Activated CD8-positive, alpha-beta memory T cell treated with anti-CD3 and anti-CD28 coated beads for 36 hours (primary cell): Measurements from ENCODE around the gene NDUFA7. TPM values are rescaled to one million over a fixed set of nuclear protein-coding genes. Genes with fewer than 3 reads are reported as not detected.
"Not testable (repeated sequence)": the region's sequence is repeated elsewhere in the genome, so short reads cannot be mapped to it uniquely, and the experiment has no call there.

Experiments used
- CTCF ChIA-PET: fragments of 350-600 bp; sonication (Branson Sonifier 250); formaldehyde crosslinking; loops from one replicate; lab custom pipeline; 2021; ENCODE audit warnings: antibody characterized with exemption; lab: Charles Lee
- POLR2A ChIA-PET: fragments of 350-600 bp; sonication (Branson Sonifier 250); formaldehyde crosslinking; loops from one replicate; lab custom pipeline; 2021; ENCODE audit warnings: antibody characterized with exemption; lab: Charles Lee
- total RNA-seq, 2 experiments: library from RNA; stranded (reverse); gene quantifications; one replicate each; pipeline ENCODE4 v1.2.3, GENCODE V29; 2021

NDUFA7 gene
- total RNA-seq, 2 experiments from 2014 or later: 81.3 to 83.6 TPM

DNA sequence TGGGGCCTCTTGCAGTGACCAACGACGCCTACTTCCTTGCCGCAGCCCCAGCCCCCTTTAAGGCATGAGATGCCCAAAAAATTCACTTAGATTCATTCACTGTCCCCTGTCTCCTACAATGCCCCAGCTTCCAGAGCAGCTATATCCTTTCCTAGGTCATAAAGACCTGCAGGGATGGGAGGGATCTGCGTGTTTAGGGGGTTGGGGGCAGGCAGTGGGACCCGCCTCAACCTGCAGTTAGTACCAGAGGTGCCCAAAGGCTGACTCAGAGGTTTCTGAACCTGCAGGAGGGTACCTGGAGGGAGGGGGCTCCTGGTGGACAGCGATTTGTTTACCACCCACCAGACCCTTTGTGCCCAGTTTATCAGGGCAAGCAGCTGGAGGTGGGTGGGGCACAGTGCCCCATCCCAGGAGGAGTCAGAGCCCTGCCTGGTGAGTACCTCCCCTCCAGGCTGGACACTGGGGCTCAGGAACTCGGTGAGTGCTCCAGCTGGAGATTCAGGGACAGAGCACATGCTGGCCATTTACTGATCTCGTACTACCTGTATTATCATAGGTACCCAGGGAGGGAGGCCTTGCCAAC lies 10.2 kb upstream of the NDUFA7 start:
- POLR2A ChIA-PET: no interaction called here
- CTCF ChIA-PET: interaction anchor here (0.8 kb wide), 1 partner anchor 9 kb away, joined by 4 read pairs; no protein-coding TSS in a partner anchor

DNA sequence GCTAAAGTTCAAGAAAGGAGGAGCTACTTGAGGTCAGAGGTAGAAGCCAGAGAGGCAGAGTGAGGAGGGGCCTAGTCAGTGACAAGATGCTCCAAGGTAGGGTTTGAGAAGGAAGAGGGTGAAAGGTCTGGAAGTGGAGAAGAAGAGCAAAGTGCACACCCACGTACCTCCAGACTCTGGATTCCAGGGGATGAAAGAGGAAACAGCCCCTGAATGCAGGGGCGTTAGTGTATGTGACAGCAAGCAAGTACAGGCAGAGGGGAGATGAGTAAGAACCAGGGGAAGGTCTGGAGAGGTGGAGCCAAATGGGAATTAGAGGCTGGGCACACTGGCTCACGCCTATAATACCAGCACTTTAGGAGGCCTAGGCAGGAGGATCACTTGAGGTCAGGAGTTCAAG lies 8.8 kb upstream of the NDUFA7 start:
- CTCF ChIA-PET: no interaction called here
- POLR2A ChIA-PET: no interaction called here

DNA sequence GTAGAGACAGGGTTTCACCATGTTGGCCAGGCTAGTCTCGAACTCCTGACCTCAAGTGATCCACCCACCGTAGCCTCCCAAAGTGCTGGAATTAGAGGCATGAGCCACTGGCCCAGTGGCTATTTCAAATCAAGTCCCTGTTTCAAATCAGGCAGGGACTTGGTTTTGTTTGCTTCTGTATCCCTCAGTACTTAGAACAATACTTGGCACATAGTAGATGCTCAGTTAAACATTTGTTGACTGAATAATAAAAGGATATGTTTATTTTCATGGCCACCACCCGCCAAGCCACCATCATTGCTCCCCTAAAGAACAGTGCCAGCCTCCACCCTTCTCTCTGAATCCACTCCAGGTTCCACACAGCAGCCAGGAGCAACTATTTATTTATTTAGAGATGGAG lies 4.3 kb upstream of the NDUFA7 start:
- ChIA-PET POLR2A (no interaction called here), CTCF (no interaction called here)

DNA sequence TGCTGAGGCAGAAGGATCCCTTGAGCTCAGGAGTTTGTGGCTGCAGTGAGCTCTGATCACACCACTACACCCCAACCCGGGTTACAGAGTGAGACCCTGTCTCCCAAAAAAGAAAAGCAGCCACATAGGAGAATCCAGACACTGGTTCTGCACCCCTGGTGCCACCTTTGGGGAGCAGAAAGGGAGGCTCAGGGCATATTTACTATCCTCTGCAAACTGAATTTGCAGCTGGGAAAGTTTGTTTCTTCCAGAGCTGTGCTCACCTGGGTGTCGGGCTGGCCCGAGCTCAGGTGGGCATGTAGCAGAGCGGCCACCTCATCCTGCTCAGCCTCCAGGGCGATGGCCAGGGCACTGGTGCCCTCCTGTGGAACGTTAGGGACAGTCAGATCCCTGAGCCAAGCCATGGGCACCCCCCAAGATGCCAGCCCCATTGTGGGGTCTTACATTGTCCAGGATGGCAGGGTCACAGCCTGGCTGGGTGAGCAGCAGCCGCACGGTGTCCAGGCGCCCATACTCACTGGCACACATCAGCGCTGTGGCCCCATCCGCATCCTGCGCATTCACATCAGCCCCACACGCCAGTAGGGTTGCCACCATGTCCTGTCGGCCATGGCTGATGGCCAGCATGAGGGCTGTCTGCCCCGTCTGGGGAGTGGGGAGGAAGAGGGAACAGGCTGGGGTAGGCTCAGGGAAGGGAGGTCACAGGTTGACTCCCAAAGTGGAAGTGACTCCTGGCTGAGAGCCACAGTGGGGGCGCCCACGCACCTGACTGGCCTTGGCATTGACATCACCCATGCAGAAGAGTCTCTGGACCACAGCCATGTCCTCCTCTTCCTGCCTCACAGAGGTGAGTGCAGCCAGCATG lies 3.2 kb upstream of the NDUFA7 start:
- ChIA-PET CTCF (interaction anchor here (1.2 kb wide), 1 partner anchor 55 kb away, joined by 3 read pairs; no protein-coding TSS in a partner anchor), POLR2A (interaction anchor here (1.3 kb wide), 1 partner anchor 12 kb away, joined by 3 read pairs; no protein-coding TSS in a partner anchor)

DNA sequence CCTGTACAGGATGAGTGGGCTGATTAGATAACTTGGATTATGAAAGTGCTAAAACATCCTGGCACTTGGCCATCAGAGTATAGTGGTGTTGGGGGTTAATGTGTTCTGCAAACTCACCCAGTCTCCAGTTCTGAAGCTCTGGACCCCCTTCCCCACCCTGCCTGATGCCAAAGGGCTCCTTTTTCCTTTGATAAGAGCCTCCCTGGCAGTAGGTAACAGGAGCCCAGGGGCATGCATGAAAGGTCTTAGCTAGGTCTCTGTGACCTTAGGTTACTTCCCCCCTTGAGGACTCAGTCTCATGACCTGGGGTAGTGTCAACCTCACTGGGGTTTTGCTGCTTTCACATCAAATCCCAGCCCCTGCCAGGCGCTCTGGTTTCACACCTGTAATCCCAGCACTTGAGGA lies 2.6 kb upstream of the NDUFA7 start:
- ChIA-PET CTCF (interaction anchor here (1.1 to 1.4 kb wide), 3 partner anchors 12 to 182 kb away, joined by 3 read pairs; no protein-coding TSS in a partner anchor), POLR2A (interaction anchor here (1.2 to 1.3 kb wide), 2 partner anchors 13 to 17 kb away, joined by 3 to 6 read pairs; no protein-coding TSS in a partner anchor)

DNA sequence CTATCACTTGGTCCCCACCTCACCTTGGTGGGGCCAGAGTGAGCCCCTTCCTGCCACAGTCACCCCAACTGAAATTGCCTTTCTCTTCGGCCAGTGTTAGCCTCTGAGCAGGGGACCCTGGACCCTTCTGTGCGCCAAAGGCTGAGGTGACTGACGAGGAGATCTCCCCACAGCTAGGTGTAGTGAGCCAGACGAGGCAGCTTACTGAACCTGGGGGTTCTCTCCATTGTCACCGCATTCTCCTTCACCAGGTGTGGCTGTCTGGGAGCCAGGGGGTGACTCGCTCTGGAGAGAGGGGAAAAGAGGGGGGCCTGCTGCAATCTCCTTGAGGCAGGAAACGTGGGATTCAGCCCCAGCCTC lies 1.4 kb upstream of the NDUFA7 start:
- ChIA-PET CTCF (interaction anchor here (1.2 to 1.4 kb wide), 2 partner anchors 183 to 378 kb away, joined by 3 to 4 read pairs; no protein-coding TSS in a partner anchor), POLR2A (interaction anchor here (0.7 to 1.2 kb wide), 2 partner anchors 15 to 277 kb away, joined by 3 to 6 read pairs; no protein-coding TSS in a partner anchor)

DNA sequence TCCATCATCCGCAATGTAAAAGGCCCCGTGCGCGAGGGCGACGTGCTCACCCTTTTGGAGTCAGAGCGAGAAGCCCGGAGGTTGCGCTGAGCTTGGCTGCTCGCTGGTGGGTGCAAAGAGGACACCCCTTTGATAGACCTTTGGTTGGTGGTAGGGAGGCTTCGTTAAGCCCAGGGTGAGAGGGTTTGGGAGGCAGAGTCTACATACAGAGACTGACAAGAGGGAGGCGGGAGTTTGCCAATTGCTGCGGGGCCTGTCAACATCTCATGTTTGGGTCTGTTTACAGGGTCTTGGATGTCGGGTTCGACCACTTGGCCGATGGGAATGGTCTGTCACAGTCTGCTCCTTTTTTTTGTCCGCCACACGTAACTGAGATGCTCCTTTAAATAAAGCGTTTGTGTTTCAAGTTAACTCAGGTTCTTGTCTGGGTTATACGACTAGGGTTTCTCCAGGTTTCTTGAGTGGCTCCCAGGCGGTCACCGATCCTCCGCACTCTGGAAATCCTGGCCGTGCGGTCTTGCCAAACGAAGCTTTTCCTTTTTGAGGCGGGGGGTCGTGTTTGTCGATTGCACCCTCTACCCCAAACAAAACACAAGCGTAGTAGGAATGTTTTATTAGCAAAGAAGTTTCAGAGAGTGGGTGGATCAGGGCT lies 937 bp upstream of the NDUFA7 start:
- CTCF ChIA-PET: interaction anchor here (1.1 to 1.2 kb wide), 2 partner anchors 20 to 378 kb away, joined by 3 to 4 read pairs; no protein-coding TSS in a partner anchor

DNA sequence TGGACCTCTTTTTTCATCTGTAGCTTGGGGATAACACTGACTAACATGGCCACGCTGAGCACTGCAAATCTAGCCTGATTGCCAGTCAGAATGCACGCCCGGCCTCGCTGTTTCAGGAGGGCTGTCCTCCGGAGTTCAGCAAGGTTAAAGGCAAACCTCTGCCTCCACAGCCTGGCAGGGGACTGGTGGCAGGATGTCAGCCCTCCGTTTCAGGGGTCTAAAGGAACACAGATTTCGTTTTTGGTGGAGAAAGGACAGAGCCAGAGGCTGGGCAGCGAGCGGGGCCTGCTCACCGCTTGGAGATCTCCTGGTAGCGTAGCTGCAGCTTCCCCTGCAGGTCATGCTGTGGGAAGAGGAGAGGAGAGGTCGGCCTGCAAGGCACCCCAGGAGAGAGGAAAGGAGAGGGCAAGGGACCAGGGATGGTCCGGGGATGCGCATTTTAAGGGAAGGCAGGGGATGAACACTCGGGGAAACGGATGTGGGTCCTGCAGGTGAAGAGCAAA lies 560 bp downstream of the NDUFA7 start:
- CTCF ChIA-PET: interaction anchor here (1.0 kb wide), 2 partner anchors 14 kb away, joined by 3 to 5 read pairs; no protein-coding TSS in a partner anchor
- POLR2A ChIA-PET: interaction anchor here (0.6 to 2.0 kb wide), 6 partner anchors 9 to 54 kb away, joined by 3 to 7 read pairs (median 3); partner anchors contain the start of gene CD320

More for the DNA sequence above, 937 bp upstream of the NDUFA7 start:
- POLR2A ChIA-PET: interaction anchor here (0.6 to 2.0 kb wide), 3 partner anchors 12 to 29 kb away, joined by 3 to 7 read pairs (median 5); partner anchors contain the start of gene CD320

DNA sequence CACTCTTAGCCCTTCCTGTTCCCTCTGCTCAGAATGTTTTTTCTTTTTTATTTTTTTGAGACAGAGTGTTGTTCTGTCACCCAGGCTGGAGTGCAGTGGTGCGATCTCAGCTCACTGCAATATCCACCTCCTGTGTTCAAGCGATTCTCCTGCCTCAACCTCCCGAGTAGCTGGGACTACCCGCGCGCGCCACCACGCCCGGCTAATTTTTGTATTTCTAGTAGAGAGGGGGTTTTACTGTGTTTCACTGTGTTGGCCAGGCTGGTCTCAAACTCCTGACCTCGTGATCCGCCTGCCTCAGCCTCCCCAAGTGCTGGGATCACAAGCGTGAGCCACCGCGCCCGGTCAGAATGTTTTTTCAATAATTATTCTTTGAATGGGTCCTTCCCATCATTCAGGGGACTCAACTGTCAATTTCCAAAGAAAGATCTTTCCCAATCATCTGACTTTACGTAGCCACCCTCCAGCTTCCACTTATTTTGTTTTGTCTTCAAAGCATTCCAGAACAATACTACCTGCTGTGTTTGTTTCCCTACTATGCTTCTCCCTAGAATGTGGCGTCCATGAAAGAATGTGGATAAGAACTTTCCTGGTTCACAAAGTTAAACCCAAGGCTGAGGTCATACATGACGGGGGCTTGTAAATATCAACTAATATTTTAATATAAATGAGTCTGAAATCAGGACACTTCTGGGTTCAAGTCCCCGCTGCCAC lies 1.2 kb downstream of the NDUFA7 start:
- ChIA-PET POLR2A (interaction anchor here (0.5 to 0.9 kb wide), 3 partner anchors 8 to 582 kb away, joined by 3 read pairs; no protein-coding TSS in a partner anchor), CTCF (interaction anchor here (0.5 to 1.0 kb wide), 3 partner anchors 13 to 21 kb away, joined by 3 to 5 read pairs (median 4); no protein-coding TSS in a partner anchor)

DNA sequence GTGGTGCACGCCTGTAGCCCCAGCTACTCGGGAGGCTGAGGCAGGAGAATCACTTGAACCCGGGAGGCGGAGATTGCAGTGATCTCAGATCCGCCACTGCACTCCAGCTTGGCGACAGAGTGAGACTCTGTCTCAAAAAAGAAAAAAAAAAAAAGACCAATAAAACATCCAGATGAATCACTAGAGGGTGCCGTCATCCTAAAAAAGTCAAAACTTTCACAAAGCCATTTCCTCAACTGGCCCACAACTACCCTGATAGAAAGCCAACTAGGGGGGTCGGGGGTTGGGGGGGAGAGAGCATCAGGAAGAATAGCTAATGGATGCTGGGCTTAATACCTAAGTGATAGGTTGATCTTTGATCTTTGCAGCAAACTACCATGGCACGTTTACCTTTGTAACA lies 2.3 kb downstream of the NDUFA7 start:
- POLR2A ChIA-PET: interaction anchor here (0.6 kb wide), 1 partner anchor 16 kb away, joined by 3 read pairs; no protein-coding TSS in a partner anchor
- CTCF ChIA-PET: interaction anchor here (0.7 to 0.8 kb wide), 2 partner anchors 50 to 361 kb away, joined by 3 to 4 read pairs; no protein-coding TSS in a partner anchor

DNA sequence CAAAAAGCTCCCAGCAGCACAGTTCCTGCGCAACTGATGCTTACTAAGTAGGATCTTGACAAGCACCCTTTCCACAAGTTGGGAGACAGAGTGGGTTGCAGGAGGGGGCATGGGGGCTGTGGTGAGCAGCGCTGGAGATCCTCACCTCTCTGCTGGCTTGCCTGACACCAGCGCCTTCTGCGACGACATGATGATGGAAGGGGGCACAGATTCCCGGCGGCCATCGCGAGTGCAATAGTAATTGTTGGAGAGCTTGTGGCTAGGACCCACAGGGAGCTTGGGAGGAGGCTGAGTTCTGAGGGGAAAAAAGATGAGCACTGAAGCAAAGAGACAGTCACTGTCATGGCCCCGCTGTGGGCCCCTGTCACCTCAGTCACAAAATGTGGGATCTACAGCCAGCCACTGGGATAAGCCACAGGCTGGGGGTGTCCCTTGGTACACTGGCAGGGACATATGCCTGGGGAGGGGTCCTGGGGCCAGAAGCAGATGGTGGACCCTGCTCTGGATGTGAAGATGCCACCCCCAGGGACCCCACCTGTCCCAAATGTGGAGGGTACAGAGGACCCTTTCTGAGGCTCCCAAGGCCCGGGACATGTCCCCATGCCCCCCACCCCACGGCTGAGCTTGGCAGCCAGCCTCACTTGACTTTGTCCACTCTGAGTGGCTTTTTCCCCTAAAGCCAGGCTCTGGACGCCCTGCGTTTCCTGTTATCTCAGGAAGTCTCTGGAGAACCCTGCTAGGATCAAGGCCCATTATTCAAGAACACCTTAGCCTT lies 4.6 kb downstream of the NDUFA7 start:
- ChIA-PET POLR2A (no interaction called here), CTCF (no interaction called here)

DNA sequence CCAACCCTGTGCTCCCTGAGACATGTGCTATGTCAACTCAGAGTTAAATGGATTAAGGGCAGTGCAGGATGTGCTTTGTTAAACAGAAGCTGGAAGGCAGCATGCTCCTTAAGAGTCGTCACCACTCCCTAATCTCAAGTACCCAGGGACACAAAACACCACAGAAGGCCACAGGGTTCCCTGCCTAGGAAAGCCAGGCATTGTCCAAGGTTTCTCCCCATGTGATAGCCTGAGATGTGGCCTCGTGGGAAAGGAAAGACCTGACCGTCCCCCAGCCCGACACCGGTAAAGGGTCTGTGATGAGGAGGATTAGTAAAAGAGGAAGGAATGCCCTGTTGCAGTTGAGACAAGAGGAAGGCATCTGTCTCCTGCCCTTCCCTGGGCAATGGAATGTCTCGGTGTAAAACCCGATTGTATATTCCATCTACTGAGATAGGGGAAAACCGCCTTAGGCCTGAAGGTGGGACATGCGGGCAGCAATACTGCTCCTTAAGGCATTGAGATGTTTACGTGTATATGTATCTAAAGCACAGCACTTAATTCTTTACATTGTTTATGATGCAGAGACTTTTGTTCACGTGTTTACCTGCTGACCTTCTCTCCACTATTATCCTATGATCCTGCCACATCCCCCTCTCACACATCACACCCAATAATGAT lies 6.1 kb downstream of the NDUFA7 start:
- POLR2A ChIA-PET, CTCF ChIA-PET: not testable (repeated sequence)

DNA sequence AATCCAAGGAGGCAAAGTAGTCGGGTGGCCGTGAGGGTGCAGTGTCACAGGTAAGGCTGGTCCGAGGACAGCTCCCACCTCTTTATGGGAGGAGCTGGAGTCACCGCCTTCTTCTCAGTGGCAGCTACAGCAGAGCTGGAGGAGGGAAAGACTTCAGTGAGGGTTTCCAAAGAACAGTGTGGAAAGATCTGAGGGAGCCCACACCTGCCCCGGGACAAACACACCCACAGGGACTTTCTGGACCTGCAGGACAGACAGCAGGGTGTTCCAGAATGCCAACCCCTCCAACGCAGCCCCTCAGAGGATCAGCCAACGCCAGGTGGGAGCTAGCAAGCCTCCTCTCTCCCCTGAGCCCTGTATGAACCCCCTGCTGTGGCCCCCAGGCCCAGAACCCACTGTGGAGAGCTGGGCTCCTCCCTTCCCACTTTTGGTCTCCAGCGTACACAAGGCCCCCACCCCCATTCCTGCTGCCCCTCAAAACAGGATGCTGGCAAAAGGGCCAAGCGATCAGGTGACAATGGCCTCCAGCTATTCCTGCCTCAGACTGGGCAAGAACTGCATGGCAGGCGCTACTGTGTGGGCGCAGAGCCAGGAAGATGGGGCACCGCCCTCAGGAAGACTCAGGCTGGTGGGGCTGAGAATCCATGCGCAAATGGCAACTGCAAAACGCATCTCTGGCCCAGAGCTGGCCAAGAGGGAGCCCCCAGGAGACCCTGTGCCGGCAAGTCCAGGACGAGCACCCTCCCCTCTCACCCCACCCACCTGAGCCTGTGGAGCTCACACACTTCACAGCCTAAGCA lies 9.5 kb downstream of the NDUFA7 start:
- CTCF ChIA-PET: no interaction called here
- POLR2A ChIA-PET: interaction anchor here (1.0 kb wide), 1 partner anchor 9 kb away, joined by 3 read pairs; no protein-coding TSS in a partner anchor

DNA sequence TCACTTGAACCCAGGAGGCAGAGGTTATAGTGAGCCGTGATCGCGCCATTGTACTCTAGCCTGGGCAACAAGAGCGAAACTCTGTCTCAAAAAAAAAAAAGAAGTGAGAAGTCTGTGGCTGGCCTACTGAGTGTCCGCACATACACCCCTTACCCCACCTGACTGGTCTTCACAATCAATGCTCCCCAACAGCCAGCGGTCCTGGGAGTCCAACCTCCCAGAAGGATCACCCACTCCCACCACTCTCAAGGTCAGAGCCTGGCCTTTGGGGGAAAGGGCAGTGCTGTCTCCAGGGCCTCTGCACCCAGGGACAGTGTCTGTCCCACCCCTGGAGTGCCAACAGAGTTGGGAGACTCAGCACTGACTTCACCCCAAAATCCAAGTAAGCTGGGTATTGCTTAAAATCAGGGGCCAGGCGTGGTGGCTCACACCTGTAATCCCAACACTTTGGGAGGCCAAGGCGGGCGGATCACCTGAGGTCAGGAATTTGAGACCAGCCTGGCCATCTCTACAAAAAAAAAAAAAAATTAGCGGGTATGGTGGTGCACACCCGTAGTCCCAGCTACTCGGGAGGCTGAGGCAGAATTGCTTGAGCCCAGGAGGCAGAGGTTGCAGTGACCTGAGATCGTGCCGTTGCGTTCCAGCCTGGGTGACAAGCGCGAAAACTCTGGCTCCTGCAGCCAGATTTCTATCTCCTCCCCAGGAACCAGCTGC lies 10.7 kb downstream of the NDUFA7 start:
- ChIA-PET POLR2A (no interaction called here), CTCF (interaction anchor here (0.7 kb wide), 1 partner anchor 24 kb away, joined by 3 read pairs; no protein-coding TSS in a partner anchor)

DNA sequence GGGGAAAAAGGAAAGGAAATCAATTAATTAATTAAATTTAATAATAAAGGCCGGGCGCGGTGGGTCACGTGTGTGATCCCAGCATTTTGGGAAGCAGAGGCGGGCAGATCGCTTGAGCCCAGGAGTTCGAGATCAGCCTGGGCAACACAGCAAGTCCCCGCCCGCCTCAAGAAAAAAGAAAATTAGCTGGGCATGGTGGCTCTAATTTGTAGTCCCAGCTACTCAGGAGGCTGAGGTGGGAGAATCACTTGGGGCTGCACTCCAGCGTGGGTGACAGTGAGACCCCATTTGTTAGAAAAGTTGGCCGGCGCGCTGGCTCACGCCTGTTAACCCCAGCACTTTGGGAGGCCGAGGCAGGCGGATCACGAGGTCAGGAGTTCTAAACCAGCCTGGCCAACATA lies 12.3 kb downstream of the NDUFA7 start:
- POLR2A ChIA-PET: interaction anchor here (1.9 kb wide), 1 partner anchor 13 kb away, joined by 7 read pairs; the partner anchor contains the start of genes NDUFA7 and RPS28
- CTCF ChIA-PET: interaction anchor here (1.4 kb wide), 1 partner anchor 44 kb away, joined by 5 read pairs; no protein-coding TSS in a partner anchor
